ENCODE data around the gene GPX4. TPM values are rescaled to one million over a fixed set of nuclear protein-coding genes. Genes with fewer than 3 reads are reported as not detected.

The GPX4 gene
- total RNA-seq, 2 experiments from 2014 or later, result 148 to 203 TPM

- Histone ChIP-seq H3K36me3 (ENCODE audit: insufficient read depth, low read length) (peaks cover 16% of the 10 kb centered on the region), H3K9me2 (ENCODE audit: insufficient read depth, low read length) (no peaks in the 10 kb centered on the region), H3K4me2 (ENCODE audit: low read length) (no peak overlapping the region), H3K9me3 (ENCODE audit: low read length) (no peaks in the 10 kb centered on the region), H3K27ac (ENCODE audit: low read depth, low read length, poor library complexity, severe bottlenecking) (no peak overlapping the region), H3K79me2 (ENCODE audit: insufficient read depth, low read depth, low read length) (no peaks in the 10 kb centered on the region), H3K4me3 (ENCODE audit: low read depth, low read length, poor library complexity, severe bottlenecking) (no peak overlapping the region), H3K4me1 (ENCODE audit: insufficient read depth, low read length, poor library complexity, severe bottlenecking) (no peaks in the 10 kb centered on the region), H4K20me1 (ENCODE audit: insufficient read depth, low read length) (no peaks in the 10 kb centered on the region), H2AFZ (ENCODE audit: low read length) (no peak overlapping the region)
- intact Hi-C loops (cut with micrococcal nuclease; ENCODE audit: unreplicated experiment), result no loop called here
- TF ChIP-seq CTCF (conservative IDR thresholded peaks at IDR 0.05; ENCODE audit: low read length), result no peak
- TF ChIP-seq EZH2phosphoT487 (IDR thresholded peaks at IDR 0.05; ENCODE audit: borderline replicate concordance, low read depth, low read length), result no peak
- no TSS peak for BruUV-seq (replicated peaks)
- POLR2A ChIA-PET, result no interaction called here
- CTCF ChIA-PET (ENCODE audit: unreplicated experiment), result no interaction called here
- DNase-seq (ENCODE audit: low spot score), result no peak
Measured at GRCh38 chr19:1155352-1156304, 51.8 kb downstream of the GPX4 start.

Other genes with a start within 250 kb of the GPX4 start
- 0.35 TPM in 1 of 2 replicates, not detected in the other for gene CFD, start 244.3 kb upstream of the GPX4 start, total RNA-seq (2014; rRNA removed; shearing (Covaris generic))
- gene CFD, start 244.3 kb upstream of the GPX4 start, total RNA-seq (2022), result not detected in 2 replicates
- gene MED16, start 210.8 kb upstream of the GPX4 start, total RNA-seq (2014; rRNA removed; shearing (Covaris generic)), result 12.9 and 19.1 TPM in 2 replicates
- gene MED16, start 210.8 kb upstream of the GPX4 start, total RNA-seq (2022), result 54.3 and 61.4 TPM in 2 replicates
- not detected in 2 replicates for gene RNU6-9, start 210.5 kb upstream of the GPX4 start, total RNA-seq (2014; rRNA removed; shearing (Covaris generic))
- gene RNU6-9, start 210.5 kb upstream of the GPX4 start, total RNA-seq (2022), result not detected in 2 replicates
- 39.5 and 43.5 TPM in 2 replicates for gene R3HDM4, start 190.8 kb upstream of the GPX4 start, total RNA-seq (2014; rRNA removed; shearing (Covaris generic))
- 64.9 and 75.2 TPM in 2 replicates for gene R3HDM4, start 190.8 kb upstream of the GPX4 start, total RNA-seq (2022)
- not detected in 2 replicates for gene KISS1R, start 186.7 kb upstream of the GPX4 start, total RNA-seq (2014; rRNA removed; shearing (Covaris generic))
- not detected in 2 replicates for gene KISS1R, start 186.7 kb upstream of the GPX4 start, total RNA-seq (2022)
- gene ARID3A, start 178.0 kb upstream of the GPX4 start, total RNA-seq (2014; rRNA removed; shearing (Covaris generic)), result 7.9 and 9.9 TPM in 2 replicates
- 21.6 and 23.5 TPM in 2 replicates for gene ARID3A, start 178.0 kb upstream of the GPX4 start, total RNA-seq (2022)
- 61.6 and 74.7 TPM in 2 replicates for gene WDR18, start 119.6 kb upstream of the GPX4 start, total RNA-seq (2014; rRNA removed; shearing (Covaris generic))
- 38.4 and 51.4 TPM in 2 replicates for gene WDR18, start 119.6 kb upstream of the GPX4 start, total RNA-seq (2022)
- 0.05 TPM in 1 of 2 replicates, not detected in the other for gene GRIN3B, start 103.6 kb upstream of the GPX4 start, total RNA-seq (2014; rRNA removed; shearing (Covaris generic))
- gene GRIN3B, start 103.6 kb upstream of the GPX4 start, total RNA-seq (2022), result not detected in 2 replicates
- 131 and 169 TPM in 2 replicates for gene TMEM259, start 82.9 kb upstream of the GPX4 start, total RNA-seq (2014; rRNA removed; shearing (Covaris generic))
- 195 and 204 TPM in 2 replicates for gene TMEM259, start 82.9 kb upstream of the GPX4 start, total RNA-seq (2022)
- not detected in 2 replicates for gene RNU6-2, start 82.5 kb upstream of the GPX4 start, total RNA-seq (2014; rRNA removed; shearing (Covaris generic))
- not detected in 2 replicates for gene RNU6-2, start 82.5 kb upstream of the GPX4 start, total RNA-seq (2022)
- 51.5 and 73.7 TPM in 2 replicates for gene CNN2, start 77.4 kb upstream of the GPX4 start, total RNA-seq (2014; rRNA removed; shearing (Covaris generic))
- 126 and 127 TPM in 2 replicates for gene CNN2, start 77.4 kb upstream of the GPX4 start, total RNA-seq (2022)
- 22.5 and 43.3 TPM in 2 replicates for gene ABCA7, start 63.9 kb upstream of the GPX4 start, total RNA-seq (2014; rRNA removed; shearing (Covaris generic))
- gene ABCA7, start 63.9 kb upstream of the GPX4 start, total RNA-seq (2022), result 66.6 and 74.4 TPM in 2 replicates
- gene ARHGAP45, start 36.8 kb upstream of the GPX4 start, total RNA-seq (2014; rRNA removed; shearing (Covaris generic)), result 132 and 135 TPM in 2 replicates
- gene ARHGAP45, start 36.8 kb upstream of the GPX4 start, total RNA-seq (2022), result 138 and 143 TPM in 2 replicates
- 153 and 165 TPM in 2 replicates for gene POLR2E, start 8.6 kb upstream of the GPX4 start, total RNA-seq (2014; rRNA removed; shearing (Covaris generic))
- 160 and 193 TPM in 2 replicates for gene POLR2E, start 8.6 kb upstream of the GPX4 start, total RNA-seq (2022)
- gene SBNO2, start 70.3 kb downstream of the GPX4 start, total RNA-seq (2014; rRNA removed; shearing (Covaris generic)), result 17.6 and 26.6 TPM in 2 replicates
- gene SBNO2, start 70.3 kb downstream of the GPX4 start, total RNA-seq (2022), result 43.3 and 48.8 TPM in 2 replicates
- gene STK11, start 101.8 kb downstream of the GPX4 start, total RNA-seq (2014; rRNA removed; shearing (Covaris generic)), result 68.7 and 78.4 TPM in 2 replicates
- gene STK11, start 101.8 kb downstream of the GPX4 start, total RNA-seq (2022), result 76.5 and 82.2 TPM in 2 replicates
- gene CBARP, start 134.0 kb downstream of the GPX4 start, total RNA-seq (2014; rRNA removed; shearing (Covaris generic)), result 0.09 and 0.33 TPM in 2 replicates
- 0.13 and 0.18 TPM in 2 replicates for gene CBARP, start 134.0 kb downstream of the GPX4 start, total RNA-seq (2022)
- gene ATP5F1D, start 137.8 kb downstream of the GPX4 start, total RNA-seq (2014; rRNA removed; shearing (Covaris generic)), result 51.8 and 82.1 TPM in 2 replicates
- 207 and 266 TPM in 2 replicates for gene ATP5F1D, start 137.8 kb downstream of the GPX4 start, total RNA-seq (2022)
- 11.7 and 20.3 TPM in 2 replicates for gene MIDN, start 144.6 kb downstream of the GPX4 start, total RNA-seq (2014; rRNA removed; shearing (Covaris generic))
- 70.9 and 75.8 TPM in 2 replicates for gene MIDN, start 144.6 kb downstream of the GPX4 start, total RNA-seq (2022)
- 278 and 287 TPM in 2 replicates for gene CIRBP, start 165.3 kb downstream of the GPX4 start, total RNA-seq (2014; rRNA removed; shearing (Covaris generic))
- 309 and 321 TPM in 2 replicates for gene CIRBP, start 165.3 kb downstream of the GPX4 start, total RNA-seq (2022)
- gene FAM174C, start 171.5 kb downstream of the GPX4 start, total RNA-seq (2014; rRNA removed; shearing (Covaris generic)), result 52.6 and 53.2 TPM in 2 replicates
- 79.8 and 81.5 TPM in 2 replicates for gene FAM174C, start 171.5 kb downstream of the GPX4 start, total RNA-seq (2022)
- not detected in 2 replicates for gene EFNA2, start 181.9 kb downstream of the GPX4 start, total RNA-seq (2014; rRNA removed; shearing (Covaris generic))
- gene EFNA2, start 181.9 kb downstream of the GPX4 start, total RNA-seq (2022), result not detected in 2 replicates

Measured in OCI-LY7 (cell line).